SK-N-SH treated with all-trans-retinoic acid at 6 μM for 48 hours (cell line): Measurements from ENCODE around the gene CCL17.

Experiments
- ARNTL ChIP-seq: fragments of 450-650 bp; formaldehyde crosslinking; IDR thresholded peaks from 2 replicates; pipeline ENCODE4 v1.5.0; 2020; ENCODE audit warnings: low read depth, mild to moderate bottlenecking, moderate library complexity, borderline replicate concordance
- ESRRG ChIP-seq: fragments of 250-450 bp; sonication (Bioruptor Pico); IDR thresholded peaks from 2 replicates; pipeline ENCODE4 v1.6.1; 2021; ENCODE audit warnings: mild to moderate bottlenecking
- RARB ChIP-seq: fragments of 250-450 bp; sonication (Bioruptor Pico); IDR thresholded peaks from 2 replicates; pipeline ENCODE4 v1.8.0; 2021; ENCODE audit warnings: mild to moderate bottlenecking, moderate library complexity
- ZNF8 ChIP-seq: fragments of 450-650 bp; formaldehyde crosslinking; IDR thresholded peaks from 2 replicates; pipeline ENCODE4 v1.5.0; 2020; ENCODE audit warnings: mild to moderate bottlenecking, moderate library complexity

- TF ChIP-seq ESRRG (CRISPR knock-in tag) (no peak), ZNF8 (CRISPR knock-in tag) (no peak), RARB (CRISPR knock-in tag) (no peak), ARNTL (CRISPR knock-in tag) (no peak)
Observed at GRCh38 chr16:57366544-57367040, 38.0 kb upstream of the CCL17 start.
